ENCODE measurements around the gene AGFG2. TPM values are rescaled to one million over a fixed set of nuclear protein-coding genes. Genes with fewer than 3 reads are reported as not detected.

The AGFG2 gene
- total and polyA plus RNA-seq, 2 of the 4 experiments (the other 2 are of a cell fraction): 3.0 to 10.0 TPM

GRCh38 chr7:100570954-100571828, 32.2 kb downstream of the AGFG2 start:
- ChIA-PET CTCF (no interaction called here), POLR2A (ENCODE audit: unreplicated experiment) (no interaction called here)
- Histone ChIP-seq H3K4me3 (ENCODE audit: insufficient read depth, low read depth, low read length) (no peak overlapping the region), H3K9me1 (ENCODE audit: insufficient read depth, low read length) (peaks cover 4% of the 10 kb centered on the region; the same call in 1 of the 2 replicates), H3K56ac (ENCODE audit: extremely low read depth, insufficient read depth, low read length) (no peak overlapping the region), H3K14ac (replicated peaks; ENCODE audit: low read depth, low read length) (no peak overlapping the region), H2AK5ac (ENCODE audit: low read depth, low read length) (no peak overlapping the region), H3K27ac (ENCODE audit: insufficient read depth, low read length) (no peak overlapping the region), H2BK15ac (ENCODE audit: low read depth, low read length) (no peak overlapping the region), H3K9me3 (ENCODE audit: control insufficient read depth, insufficient read depth, low read length) (no peaks in the 10 kb centered on the region), H3K18ac (ENCODE audit: low read depth, low read length) (no peak overlapping the region), H3K27me3 (ENCODE audit: control insufficient read depth, insufficient read depth, low read length) (peaks cover 3% of the 10 kb centered on the region; the same call in 1 of the 2 replicates), H3K4ac (ENCODE audit: low read depth, low read length) (no peak overlapping the region), H3K4me2 (ENCODE audit: low read depth, low read length) (no peak overlapping the region), H2AFZ (replicated peaks; ENCODE audit: low read length, poor library complexity) (peak overlapping the region; percentile 63), H3K4me1 (ENCODE audit: control insufficient read depth, insufficient read depth, low read length) (peaks cover 2% of the 10 kb centered on the region; the same call in 1 of the 2 replicates), H3K23ac (ENCODE audit: low read depth, low read length) (no peak overlapping the region), H4K5ac (ENCODE audit: low read depth, low read length) (no peak overlapping the region), H3K36me3 (ENCODE audit: control insufficient read depth, insufficient read depth, low read length) (peaks cover 19% of the 10 kb centered on the region), H3K9ac (ENCODE audit: low read depth, low read length) (no peak overlapping the region), H2AK9ac (replicated peaks; ENCODE audit: low read depth, low read length, poor library complexity) (no peak overlapping the region), H4K8ac (ENCODE audit: low read depth in 2 of 2, low read length in 2 of 2) (no peak overlapping the region), H4K20me1 (ENCODE audit: insufficient read depth, low read length) (no peaks in the 10 kb centered on the region), H2BK5ac (ENCODE audit: low read depth, low read length, poor library complexity, severe bottlenecking) (no peak overlapping the region), H3K79me1 (ENCODE audit: low read depth in 1 of 2, low read length in 2 of 2) (0 out of 4 replicates have a peak, but pooled peaks cover 0 to 3% of the 10 kb centered on the region in 2 experiments), H4K91ac (ENCODE audit: insufficient read depth, low read depth, low read length) (no peak overlapping the region), H2BK120ac (ENCODE audit: low read depth, low read length) (no peak overlapping the region), H2BK20ac (ENCODE audit: low read depth, low read length) (no peak overlapping the region)
- no peak for ATAC-seq (ENCODE audit: low read depth)
- in situ Hi-C loops (cut with MboI; ENCODE audit: low sequenced_read_pairs): no loop called here
- intact Hi-C loops (cut with micrococcal nuclease): no loop called here
- BruUV-seq (replicated peaks): no TSS peak
- no peak for DNase-seq
- dilution Hi-C loops (cut with HindIII; ENCODE audit: low sequenced_read_pairs, unreplicated experiment): no loop called here
- 74% methylated on average over 5 of the region's 26 CpGs; no CpG with 5 or more reads in 1 of the 2 experiments for WGBS, 2 experiments (ENCODE audit: extremely low coverage in 2 of 2, insufficient read length in 1 of 2)
- TF ChIP-seq MAFK (IDR thresholded peaks at IDR 0.05; ENCODE audit: low read depth, low read length): no peak
- no peak for TF ChIP-seq MXI1 (IDR thresholded peaks at IDR 0.05; ENCODE audit: borderline replicate concordance, low read depth, low read length)
- TF ChIP-seq SMC3 (IDR thresholded peaks at IDR 0.05; ENCODE audit: low read depth, low read length): no peak
- no peak for TF ChIP-seq RAD21 (IDR thresholded peaks at IDR 0.05; ENCODE audit: low read length)
- TF ChIP-seq MAZ (IDR thresholded peaks at IDR 0.05; ENCODE audit: borderline replicate concordance, low read depth, low read length): no peak
- no peak for TF ChIP-seq CTCF (conservative IDR thresholded peaks at IDR 0.05; ENCODE audit: low read depth, low read length)
- TF ChIP-seq CHD1 (IDR thresholded peaks at IDR 0.05; ENCODE audit: low read depth, low read length): no peak
- no peak for TF ChIP-seq USF2 (IDR thresholded peaks at IDR 0.05; ENCODE audit: low read depth, low read length)
- TF ChIP-seq CEBPB (IDR thresholded peaks at IDR 0.05; ENCODE audit: low read depth, low read length): no peak
- no peak for TF ChIP-seq RCOR1 (IDR thresholded peaks at IDR 0.05; ENCODE audit: insufficient replicate concordance, low read length)
- no peak for TF ChIP-seq RFX5 (IDR thresholded peaks at IDR 0.05; ENCODE audit: low read depth, low read length)
- TF ChIP-seq NFE2L2 (IDR thresholded peaks at IDR 0.05; ENCODE audit: low read depth, low read length): no peak
- TF ChIP-seq ELK1 (IDR thresholded peaks at IDR 0.05; ENCODE audit: borderline replicate concordance, low read depth, low read length): no peak
- TF ChIP-seq FOS (IDR thresholded peaks at IDR 0.05; ENCODE audit: low read depth, low read length): no peak
